GM13977 (cell line): ENCODE data around the gene PTPRK.
"Not testable (repeated sequence)": the region's sequence is repeated elsewhere in the genome, so short reads cannot be mapped to it uniquely, and the experiment has no call there.

ENCODE experiments used
- DNase-seq: peaks from one replicate; pipeline ENCODE4 v3.0.0; 2012; ENCODE audit warnings: low spot score
- CTCF ChIP-seq: IDR thresholded peaks from 2 replicates; pipeline ENCODE4 v1.5.1; 2012; ENCODE audit warnings: mild to moderate bottlenecking, control low read depth; ENCODE audit not compliant: insufficient read depth; ENCODE audit errors: extremely low read depth, missing control alignments
- in situ Hi-C: fragments of 300-500 bp; cut with MboI; formaldehyde crosslinking; loops from one replicate; pipeline ENCODE4 v1.12.0; 2022; ENCODE audit warnings: low sequenced_read_pairs, low pct_unique_long_range_greater_than_20kb, mixed read lengths, inconsistent platforms; ENCODE audit not compliant: unreplicated experiment

The PTPRK gene

GRCh38 chr6:127980996-127981395 is 539.4 kb downstream of the PTPRK start:
- in situ Hi-C loops: no loop called here
- no peak for TF ChIP-seq CTCF
- no peak for DNase-seq

GRCh38 chr6:127978185-127978584 is 542.2 kb downstream of the PTPRK start:
- DNase-seq, in situ Hi-C loops: not testable (repeated sequence)

- no peak for TF ChIP-seq CTCF
- in situ Hi-C loops: no loop called here
- DNase-seq: no peak
Measured at GRCh38 chr6:127976796-127977195, 543.6 kb downstream of the PTPRK start.

GRCh38 chr6:127976111-127976510 is 544.3 kb downstream of the PTPRK start:
- in situ Hi-C loops: no loop called here
- no peak for TF ChIP-seq CTCF
- no peak for DNase-seq

GRCh38 chr6:127972815-127973214 is 547.6 kb downstream of the PTPRK start:
- no peak for DNase-seq
- TF ChIP-seq CTCF: no peak
- in situ Hi-C loops: no loop called here

- TF ChIP-seq CTCF: no peak
- in situ Hi-C loops: no loop called here
- DNase-seq: no peak
Measured at GRCh38 chr6:127971945-127972391, 548.4 kb downstream of the PTPRK start.

GRCh38 chr6:127971386-127971785 is 549.0 kb downstream of the PTPRK start:
- no peak for TF ChIP-seq CTCF
- no peak for DNase-seq
- in situ Hi-C loops: no loop called here
